Activated CD8-positive, alpha-beta memory T cell treated with anti-CD3 and anti-CD28 coated beads, Interleukin-2, amount 10 ng/mL, durations not matched to agents 7 days and 5 days (primary cell): ENCODE measurements around the gene PHACTR1. TPM values are rescaled to one million over a fixed set of nuclear protein-coding genes. Genes with fewer than 3 reads are reported as not detected.

ENCODE experiments used
- ATAC-seq: fragments of 150-1000 bp; cut with Tn5 transposase; one replicate; pipeline ENCODE4 v1.10.0; 2021; ENCODE audit warnings: moderate library complexity
- CTCF ChIA-PET: fragments of 350-600 bp; sonication (Branson Sonifier 250); formaldehyde crosslinking; loops from one replicate; lab custom pipeline; 2021; ENCODE audit warnings: antibody characterized with exemption; lab: Charles Lee
- DNase-seq: peaks from one replicate; pipeline ENCODE4 v3.0.0-alpha.2; 2020
- H3K27ac Mint-ChIP-seq: one replicate; pipeline ENCODE4 v1.8.0; 2021; ENCODE audit warnings: mild to moderate bottlenecking, mixed read lengths
- H3K27me3 Mint-ChIP-seq: one replicate; pipeline ENCODE4 v1.8.0; 2021; ENCODE audit warnings: mixed read lengths
- H3K36me3 Mint-ChIP-seq: one replicate; pipeline ENCODE4 v1.8.0; 2021; ENCODE audit warnings: mild to moderate bottlenecking, mixed read lengths
- H3K4me1 Mint-ChIP-seq: one replicate; pipeline ENCODE4 v1.8.0; 2021; ENCODE audit warnings: mixed read lengths
- H3K4me3 Mint-ChIP-seq: one replicate; pipeline ENCODE4 v1.8.0; 2021; ENCODE audit warnings: mild to moderate bottlenecking, moderate library complexity, mixed read lengths
- H3K9me3 Mint-ChIP-seq: one replicate; pipeline ENCODE4 v1.8.0; 2022; ENCODE audit warnings: low read depth, mixed read lengths
- total RNA-seq, 2 experiments: library from RNA; stranded (reverse); gene quantifications; one replicate each; pipeline ENCODE4 v1.2.3, GENCODE V29; 2021

The PHACTR1 gene
- total RNA-seq, 2 experiments from 2014 or later: 0.73 to 2.2 TPM

DNA sequence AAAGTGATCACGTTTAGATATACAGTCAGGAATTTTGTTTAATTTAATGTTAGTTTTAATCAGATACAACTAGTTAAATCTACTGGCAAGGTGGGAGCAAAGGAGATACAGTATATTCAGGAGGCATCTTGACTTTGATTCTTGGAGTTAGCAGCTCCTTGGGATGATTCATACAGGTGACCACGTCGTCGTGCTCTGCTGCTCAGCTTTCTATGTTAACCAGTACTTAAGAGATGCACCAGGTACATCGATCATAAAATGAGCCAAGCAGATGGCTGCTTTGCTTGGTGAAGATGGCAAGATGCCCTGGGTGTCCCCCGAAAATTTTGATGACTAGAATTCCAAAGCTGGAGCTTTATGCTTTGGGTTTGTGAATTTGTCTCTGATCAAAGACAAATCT is 547.1 kb downstream of the PHACTR1 start:
- H3K27me3 Mint-ChIP-seq: no peaks in the 10 kb centered on the region

DNA sequence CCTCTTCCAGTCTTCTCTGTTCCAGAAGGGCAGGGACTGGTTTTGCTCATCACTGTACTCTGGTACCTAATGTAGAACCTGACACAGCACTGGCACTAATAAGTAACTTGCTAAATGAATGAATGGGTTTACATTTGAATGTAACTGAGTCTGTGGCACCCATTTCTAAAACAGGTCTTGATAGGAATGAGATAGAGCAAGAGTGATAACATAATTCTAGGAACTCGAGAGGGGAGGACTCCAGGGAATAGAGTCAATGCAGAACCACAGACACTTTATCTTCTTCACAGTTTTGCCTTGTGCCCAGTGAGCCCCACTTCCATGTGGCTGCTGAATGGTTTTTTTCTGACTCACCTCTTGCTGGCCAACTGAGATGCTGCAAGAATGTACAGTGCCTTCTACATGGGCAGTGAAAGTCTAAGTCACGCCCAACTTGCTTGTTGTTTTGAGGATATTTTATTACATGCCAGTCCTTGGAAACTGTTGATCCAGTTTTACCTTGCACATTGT is 550.6 kb downstream of the PHACTR1 start:
- peaks cover 10% of the 10 kb centered on the region for H3K4me1 Mint-ChIP-seq
- peaks cover 2% of the 10 kb centered on the region for H3K27me3 Mint-ChIP-seq
- DNase-seq (no peak), ATAC-seq (no peak)
- CTCF ChIA-PET: no interaction called here
- no peaks in the 10 kb centered on the region for H3K9me3 Mint-ChIP-seq
- no peak overlapping the region for H3K27ac Mint-ChIP-seq
- peaks cover 2% of the 10 kb centered on the region for H3K36me3 Mint-ChIP-seq
- H3K4me3 Mint-ChIP-seq: no peak overlapping the region

More for the DNA sequence above, 547.1 kb downstream of the PHACTR1 start:
- no peaks in the 10 kb centered on the region for H3K9me3 Mint-ChIP-seq
- peaks cover 13% of the 10 kb centered on the region for H3K4me1 Mint-ChIP-seq
- H3K27ac Mint-ChIP-seq: no peak overlapping the region
- H3K36me3 Mint-ChIP-seq: peaks cover 2% of the 10 kb centered on the region
- ATAC-seq (no peak), DNase-seq (no peak)
- H3K4me3 Mint-ChIP-seq: no peak overlapping the region
- CTCF ChIA-PET: no interaction called here

DNA sequence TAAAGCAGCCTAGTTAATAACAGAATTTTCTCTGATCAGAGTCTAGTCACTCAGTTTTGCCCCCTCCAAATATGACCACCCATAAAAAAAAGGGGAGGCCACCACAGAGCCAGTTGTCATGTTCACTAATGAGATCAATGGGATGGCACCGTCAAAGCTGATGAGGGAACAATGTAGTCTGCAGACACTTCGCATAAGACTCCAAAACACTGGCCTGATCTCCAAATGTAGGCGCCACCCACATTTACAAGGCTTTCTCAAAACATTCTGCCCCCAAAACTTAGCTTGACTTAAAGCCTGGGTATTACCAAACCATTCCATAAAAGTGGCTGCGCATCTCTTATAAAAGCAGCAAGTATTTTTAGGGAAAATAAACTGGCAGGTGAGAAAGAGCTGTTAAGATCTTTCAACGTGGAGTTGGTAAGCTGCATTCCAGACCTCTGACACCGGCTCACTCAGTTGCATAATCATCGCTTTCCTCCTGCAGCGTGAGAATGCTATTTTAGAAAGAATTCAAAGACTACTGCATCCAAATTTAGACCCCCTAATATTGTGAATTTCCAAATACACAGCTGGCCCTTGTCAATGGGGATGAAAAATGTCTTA is 552.4 kb downstream of the PHACTR1 start:
- H3K4me1 Mint-ChIP-seq: peaks cover 19% of the 10 kb centered on the region
- no peaks in the 10 kb centered on the region for H3K9me3 Mint-ChIP-seq
- H3K36me3 Mint-ChIP-seq: peaks cover 3% of the 10 kb centered on the region
- H3K27me3 Mint-ChIP-seq: peaks cover 6% of the 10 kb centered on the region
- no peak overlapping the region for H3K4me3 Mint-ChIP-seq
- CTCF ChIA-PET: no interaction called here
- no peak for DNase-seq
- ATAC-seq: no peak
- no peak overlapping the region for H3K27ac Mint-ChIP-seq

GRCh38 chr6:13272131-13273046 is 555.8 kb downstream of the PHACTR1 start:
- Mint-ChIP-seq H3K27ac (no peak overlapping the region), H3K9me3 (no peaks in the 10 kb centered on the region), H3K36me3 (peaks cover 1% of the 10 kb centered on the region), H3K27me3 (peaks cover 6% of the 10 kb centered on the region), H3K4me3 (no peak overlapping the region), H3K4me1 (peaks cover 19% of the 10 kb centered on the region)
- no peak for ATAC-seq
- CTCF ChIA-PET: no interaction called here
- no peak for DNase-seq

DNA sequence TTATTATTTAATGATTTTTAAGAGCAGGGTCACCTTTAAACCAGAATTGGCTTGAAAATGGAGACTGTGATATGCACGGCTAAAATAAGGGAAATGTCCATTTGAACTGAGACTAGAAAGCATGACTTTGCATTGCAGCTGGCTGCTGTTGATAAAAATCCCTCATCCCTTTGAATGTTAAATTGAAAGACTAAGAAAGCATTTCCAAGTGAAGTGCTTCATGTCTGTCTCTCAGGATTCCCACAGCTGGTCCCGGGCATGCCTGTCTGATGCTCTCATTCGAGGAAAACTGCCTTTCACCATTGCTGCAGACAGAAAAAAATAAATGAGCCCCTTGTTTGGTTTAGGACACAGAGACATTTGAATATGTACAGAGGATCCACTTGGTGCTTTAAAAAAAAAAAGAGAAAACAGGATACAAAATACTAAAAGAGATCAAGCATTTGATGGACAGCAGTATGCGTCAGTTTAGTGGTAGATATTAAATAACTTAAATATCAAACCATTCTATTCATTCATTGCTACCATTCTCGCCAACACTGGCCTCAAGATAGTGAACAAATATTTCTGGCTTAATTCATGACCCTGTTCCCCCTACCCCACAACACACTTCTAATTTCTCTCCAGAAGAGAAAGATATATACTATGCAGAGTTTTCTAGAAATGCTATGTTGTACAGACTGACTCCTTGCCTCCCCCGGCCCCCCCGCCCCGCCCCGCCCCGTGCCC is 556.8 kb downstream of the PHACTR1 start:
- Mint-ChIP-seq H3K27ac (no peak overlapping the region), H3K27me3 (peaks cover 6% of the 10 kb centered on the region), H3K9me3 (no peaks in the 10 kb centered on the region), H3K4me1 (peaks cover 23% of the 10 kb centered on the region), H3K4me3 (no peak overlapping the region), H3K36me3 (peaks cover 1% of the 10 kb centered on the region)
- ATAC-seq (no peak), DNase-seq (no peak)
- CTCF ChIA-PET: interaction anchor here (0.5 kb wide), 1 partner anchor 1618 kb away, joined by 6 read pairs; no protein-coding TSS in a partner anchor

DNA sequence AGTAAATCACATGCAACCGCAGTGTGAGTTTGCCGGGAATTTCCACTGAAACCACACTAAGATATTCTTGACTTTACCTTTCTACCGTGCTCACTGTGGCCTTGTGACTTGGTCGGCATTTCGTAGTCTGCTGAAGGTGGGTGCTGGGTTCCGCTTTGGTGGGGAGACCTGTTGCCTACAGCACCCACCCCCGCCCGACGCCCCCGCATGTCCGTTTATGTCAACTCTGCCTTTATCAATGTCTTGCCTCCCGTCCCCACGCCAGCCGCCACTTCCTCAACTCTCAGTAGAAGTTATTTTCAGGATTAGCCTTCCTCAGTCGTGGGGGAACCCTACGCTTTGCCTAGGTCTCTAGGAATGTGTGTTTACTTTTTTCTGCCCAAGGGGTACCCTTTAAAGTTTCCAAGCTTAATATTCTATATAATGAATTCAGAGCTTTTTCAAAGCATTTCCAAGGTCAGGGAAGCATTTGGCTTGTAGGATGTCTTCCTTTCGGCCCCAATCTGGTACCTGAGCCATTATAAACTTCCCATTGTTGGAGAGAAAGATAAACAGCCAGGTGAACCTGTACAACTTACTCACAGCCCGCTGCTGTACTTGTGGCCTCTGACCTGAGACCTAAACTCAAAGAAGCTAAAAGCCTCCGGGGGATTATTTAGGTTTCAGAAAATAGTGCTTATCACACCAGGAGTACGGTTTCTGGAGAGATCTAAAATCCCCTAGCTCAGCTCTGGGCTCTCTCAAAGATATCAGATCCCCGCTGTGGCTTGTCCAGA is 557.6 kb downstream of the PHACTR1 start:
- peak overlapping the region; percentile 8 for H3K4me3 Mint-ChIP-seq
- DNase-seq (peak; percentile 60), ATAC-seq (peak; percentile 74)
- H3K4me1 Mint-ChIP-seq: peaks cover 23% of the 10 kb centered on the region
- peaks cover 1% of the 10 kb centered on the region for H3K36me3 Mint-ChIP-seq
- H3K9me3 Mint-ChIP-seq: no peaks in the 10 kb centered on the region
- peak overlapping the region; percentile 4 for H3K27ac Mint-ChIP-seq
- CTCF ChIA-PET: interaction anchor here (0.5 kb wide), 1 partner anchor 1619 kb away, joined by 6 read pairs; no protein-coding TSS in a partner anchor
- peaks cover 6% of the 10 kb centered on the region for H3K27me3 Mint-ChIP-seq

- no peaks in the 10 kb centered on the region for H3K9me3 Mint-ChIP-seq
- no peak overlapping the region for H3K4me3 Mint-ChIP-seq
- H3K36me3 Mint-ChIP-seq: peaks cover 1% of the 10 kb centered on the region
- peaks cover 6% of the 10 kb centered on the region for H3K27me3 Mint-ChIP-seq
- H3K27ac Mint-ChIP-seq: no peak overlapping the region
- DNase-seq (no peak), ATAC-seq (no peak)
- peaks cover 23% of the 10 kb centered on the region for H3K4me1 Mint-ChIP-seq
- CTCF ChIA-PET: no interaction called here
Measured at GRCh38 chr6:13274707-13275434, 558.3 kb downstream of the PHACTR1 start.

- peaks cover 23% of the 10 kb centered on the region for H3K4me1 Mint-ChIP-seq
- H3K4me3 Mint-ChIP-seq: no peak overlapping the region
- ATAC-seq (no peak), DNase-seq (no peak)
- peaks cover 6% of the 10 kb centered on the region for H3K27me3 Mint-ChIP-seq
- H3K27ac Mint-ChIP-seq: no peak overlapping the region
- no peaks in the 10 kb centered on the region for H3K9me3 Mint-ChIP-seq
- H3K36me3 Mint-ChIP-seq: peaks cover 1% of the 10 kb centered on the region
- CTCF ChIA-PET: interaction anchor here (0.7 kb wide), 1 partner anchor 10 kb away, joined by 3 read pairs; no protein-coding TSS in a partner anchor
Measured at GRCh38 chr6:13275435-13275989, 558.9 kb downstream of the PHACTR1 start.

DNA sequence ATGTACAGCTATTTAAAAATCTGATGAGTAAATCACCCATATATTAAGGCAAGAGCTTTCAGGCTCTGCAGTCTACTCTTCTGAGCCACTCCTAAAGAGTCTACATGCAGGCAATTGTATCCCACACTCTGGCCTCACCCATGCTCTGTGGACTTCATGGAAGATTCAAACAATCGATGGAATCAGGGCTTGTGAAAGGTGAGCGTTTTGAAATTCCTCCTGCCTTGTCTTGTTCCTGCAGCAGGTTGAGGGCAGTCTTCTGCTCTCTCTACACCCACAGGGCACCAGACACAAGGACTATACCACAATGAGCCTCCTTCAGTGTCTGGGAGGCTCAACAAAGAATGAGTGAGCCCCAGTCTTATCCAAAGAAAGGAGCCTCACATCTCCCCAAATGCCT is 560.7 kb downstream of the PHACTR1 start:
- Mint-ChIP-seq H3K36me3 (peaks cover 1% of the 10 kb centered on the region), H3K4me1 (peaks cover 23% of the 10 kb centered on the region), H3K4me3 (no peak overlapping the region), H3K9me3 (no peaks in the 10 kb centered on the region), H3K27ac (no peak overlapping the region), H3K27me3 (peaks cover 4% of the 10 kb centered on the region)
- CTCF ChIA-PET: no interaction called here
- DNase-seq: no peak
- no peak for ATAC-seq

GRCh38 chr6:13278164-13278563 is 561.6 kb downstream of the PHACTR1 start:
- peaks cover 23% of the 10 kb centered on the region for H3K4me1 Mint-ChIP-seq
- DNase-seq (no peak), ATAC-seq (no peak)
- H3K36me3 Mint-ChIP-seq: peaks cover 1% of the 10 kb centered on the region
- H3K4me3 Mint-ChIP-seq: no peak overlapping the region
- CTCF ChIA-PET: no interaction called here
- H3K9me3 Mint-ChIP-seq: no peaks in the 10 kb centered on the region
- H3K27me3 Mint-ChIP-seq: peaks cover 2% of the 10 kb centered on the region
- no peak overlapping the region for H3K27ac Mint-ChIP-seq

- no peak overlapping the region for H3K4me3 Mint-ChIP-seq
- ATAC-seq (no peak), DNase-seq (no peak)
- CTCF ChIA-PET: no interaction called here
- H3K27ac Mint-ChIP-seq: no peak overlapping the region
- H3K9me3 Mint-ChIP-seq: no peaks in the 10 kb centered on the region
- no peaks in the 10 kb centered on the region for H3K36me3 Mint-ChIP-seq
- no peaks in the 10 kb centered on the region for H3K27me3 Mint-ChIP-seq
- H3K4me1 Mint-ChIP-seq: peaks cover 14% of the 10 kb centered on the region
Measured at GRCh38 chr6:13278991-13279390, 562.4 kb downstream of the PHACTR1 start.

- no peak for ATAC-seq
- H3K9me3 Mint-ChIP-seq: no peaks in the 10 kb centered on the region
- H3K4me3 Mint-ChIP-seq: no peak overlapping the region
- no peaks in the 10 kb centered on the region for H3K27me3 Mint-ChIP-seq
- DNase-seq: no peak
- peaks cover 7% of the 10 kb centered on the region for H3K4me1 Mint-ChIP-seq
- H3K36me3 Mint-ChIP-seq: no peaks in the 10 kb centered on the region
- H3K27ac Mint-ChIP-seq: no peak overlapping the region
- CTCF ChIA-PET: no interaction called here
Measured at GRCh38 chr6:13280254-13280653, 563.7 kb downstream of the PHACTR1 start.
